Measurements from ENCODE around the gene RNF125. TPM values are rescaled to one million over a fixed set of nuclear protein-coding genes. Genes with fewer than 3 reads are reported as not detected.

The RNF125 gene
- 1.9 TPM for total RNA-seq

DNA sequence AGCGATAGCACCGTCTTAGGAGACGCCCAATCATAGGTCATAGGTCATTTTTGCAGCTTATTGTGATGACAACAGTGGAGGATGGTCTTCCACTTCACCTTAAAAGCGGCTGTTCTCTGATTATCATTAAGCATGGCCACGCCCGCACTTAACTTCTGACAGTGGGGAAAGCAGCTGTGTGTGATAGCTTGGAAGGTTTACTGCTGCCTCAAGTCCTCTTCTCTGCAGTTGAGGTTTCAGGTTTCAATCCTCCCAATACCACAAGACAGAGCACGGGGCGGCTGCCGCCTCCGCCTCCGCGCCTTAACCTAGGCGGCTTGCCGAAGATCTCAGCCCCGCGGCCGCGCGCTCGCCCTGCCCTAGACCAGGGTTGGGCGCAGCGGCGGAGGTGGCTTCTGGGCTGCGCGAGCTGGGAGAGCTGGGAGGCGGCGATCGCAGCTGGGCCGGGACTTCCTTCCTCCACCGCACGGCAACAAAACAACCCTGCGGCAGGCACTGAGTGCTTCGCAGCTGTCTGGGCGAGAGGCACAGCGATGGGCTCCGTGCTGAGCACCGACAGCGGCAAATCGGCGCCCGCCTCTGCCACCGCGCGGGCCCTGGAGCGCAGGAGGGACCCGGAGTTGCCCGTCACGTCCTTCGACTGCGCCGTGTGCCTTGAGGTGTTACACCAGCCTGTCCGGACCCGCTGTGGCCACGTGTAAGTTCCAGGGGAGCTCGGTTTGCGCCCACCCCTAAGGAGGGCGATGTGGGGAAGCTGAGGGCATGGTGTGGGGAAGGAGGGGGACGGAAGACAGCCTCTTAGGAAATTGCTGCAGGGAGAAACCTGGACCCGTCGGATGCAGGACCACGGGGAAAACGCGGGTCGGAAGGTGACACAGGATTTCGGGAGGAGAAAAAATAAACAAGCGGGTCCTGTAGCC is at the start of gene RNF125:
Gene RNF125 (plus strand): TSS at position 495 of the 920 bp plus-strand sequence. CDS start 39 bp downstream, at position 534.

DNA sequence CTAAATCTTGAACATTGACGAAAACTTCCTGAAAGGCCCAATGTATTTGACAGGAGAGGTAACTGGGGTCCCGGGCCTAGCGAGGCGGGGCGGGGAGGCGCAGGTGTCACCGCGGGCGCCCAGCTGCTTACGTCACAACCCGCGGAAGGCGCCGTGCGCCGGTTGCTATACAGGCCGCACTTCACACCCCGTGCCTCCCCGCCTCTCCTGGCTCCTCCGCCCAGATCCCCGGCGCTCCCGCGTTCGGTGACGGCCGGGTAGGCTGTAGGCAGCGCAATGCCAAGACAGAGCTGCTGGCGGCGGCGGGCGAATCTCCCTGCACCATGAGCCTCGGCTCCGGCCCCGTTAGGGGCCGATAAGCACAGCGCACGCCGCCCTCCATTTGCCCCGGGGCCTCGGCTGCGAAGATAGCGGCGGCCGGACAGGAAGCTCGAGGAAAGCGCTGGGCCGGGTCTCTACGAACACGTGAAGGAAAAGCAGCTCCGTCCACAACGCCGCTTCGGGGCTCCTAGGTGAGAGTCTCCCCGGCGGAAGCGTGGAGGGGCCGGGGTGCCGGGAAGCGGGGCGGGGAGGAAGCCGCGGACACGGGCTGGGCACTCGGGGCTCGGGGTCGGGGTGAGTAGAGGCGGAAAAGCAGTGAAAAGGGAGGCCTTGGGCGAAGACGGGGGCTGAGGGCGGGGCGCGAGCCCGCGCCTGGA is 73.2 kb downstream of the RNF125 start, which contains the start of gene RNF138:
Gene RNF138 (plus strand): TSS at position 151 of the 698 bp plus-strand sequence. CDS start 903 bp downstream, outside the sequence.

Other genes starting within 250 kb of the RNF125 start
- gene TRAPPC8, start 75.7 kb upstream of the RNF125 start, total RNA-seq, result 128 TPM
- 59.5 TPM for gene RNF138, start 73.0 kb downstream of the RNF125 start, total RNA-seq
- gene MEP1B, start 171.2 kb downstream of the RNF125 start, total RNA-seq, result not detected

All from parietal lobe (tissue), 1 donor.